Left ventricle myocardium superior (tissue), 1 donor: Measurements from ENCODE around the gene FHIT. TPM values are rescaled to one million over a fixed set of nuclear protein-coding genes. Genes with fewer than 3 reads are reported as not detected.

ENCODE experiments used
- ATAC-seq: fragments of 200-7000 bp; cut with Tn5 transposase; one replicate; pipeline ENCODE4 v1.9.1; 2020; ENCODE audit warnings: mild to moderate bottlenecking, moderate library complexity
- DNase-seq: peaks from one replicate; pipeline ENCODE4 v3.0.0-alpha.2; 2020
- intact Hi-C: fragments of 100-400 bp; cut with micrococcal nuclease; formaldehyde crosslinking; loops from one replicate; pipeline ENCODE4 v1.11.0; 2022
- total RNA-seq: library from RNA; stranded (reverse); fragmentation: NEBNext Ultra II Directional; extraction: Animal tissue kit (Norgen Biotek cat#: 25700); gene quantifications from one replicate; pipeline ENCODE4 v1.2.1, GENCODE V29; 2021
- donor health status: DM: no; HTN: yes; CAD: no; lungs with severe emphysema.

Gene FHIT
- total RNA-seq, 1 donor from 2014 or later: 18.2 TPM

GRCh38 chr3:60972599-60972998, 278.7 kb downstream of the FHIT start:
- no peak for ATAC-seq
- intact Hi-C loops: no loop called here
- no peak for DNase-seq

GRCh38 chr3:60970850-60971249, 280.4 kb downstream of the FHIT start:
- ATAC-seq (no peak), DNase-seq (no peak)
- intact Hi-C loops: no loop called here

- no peak for ATAC-seq
- no peak for DNase-seq
- intact Hi-C loops: no loop called here
These were observed 284.1 kb downstream of the FHIT start for GRCh38 chr3:60967141-60967540.

GRCh38 chr3:60957541-60957940, 293.7 kb downstream of the FHIT start:
- intact Hi-C loops: no loop called here
- DNase-seq: no peak
- ATAC-seq: no peak

GRCh38 chr3:60956729-60957128, 294.5 kb downstream of the FHIT start:
- intact Hi-C loops: no loop called here
- DNase-seq (no peak), ATAC-seq (no peak)

- intact Hi-C loops: no loop called here
- no peak for ATAC-seq
- DNase-seq: no peak
These were observed 296.2 kb downstream of the FHIT start for GRCh38 chr3:60955034-60955433.

GRCh38 chr3:60954048-60954447, 297.2 kb downstream of the FHIT start:
- DNase-seq: no peak
- ATAC-seq: no peak
- intact Hi-C loops: no loop called here

GRCh38 chr3:60953351-60953750, 297.9 kb downstream of the FHIT start:
- ATAC-seq: no peak
- intact Hi-C loops: no loop called here
- DNase-seq: no peak

GRCh38 chr3:60952055-60952454, 299.2 kb downstream of the FHIT start:
- intact Hi-C loops: no loop called here
- DNase-seq: no peak
- no peak for ATAC-seq

GRCh38 chr3:60949146-60949545, 302.1 kb downstream of the FHIT start:
- DNase-seq: no peak
- no peak for ATAC-seq
- intact Hi-C loops: no loop called here

- ATAC-seq (no peak), DNase-seq (no peak)
- intact Hi-C loops: no loop called here
These were observed 302.8 kb downstream of the FHIT start for GRCh38 chr3:60948488-60948887.

GRCh38 chr3:60935709-60936108, 315.5 kb downstream of the FHIT start:
- ATAC-seq (no peak), DNase-seq (no peak)
- intact Hi-C loops: no loop called here

GRCh38 chr3:60933824-60934223, 317.4 kb downstream of the FHIT start:
- intact Hi-C loops: no loop called here
- ATAC-seq (no peak), DNase-seq (no peak)

GRCh38 chr3:60932643-60933042, 318.6 kb downstream of the FHIT start:
- DNase-seq (no peak), ATAC-seq (no peak)
- intact Hi-C loops: no loop called here

- ATAC-seq: no peak
- no peak for DNase-seq
- intact Hi-C loops: no loop called here
These were observed 319.1 kb downstream of the FHIT start for GRCh38 chr3:60932170-60932569.

- ATAC-seq: no peak
- DNase-seq: no peak
- intact Hi-C loops: no loop called here
These were observed 319.8 kb downstream of the FHIT start for GRCh38 chr3:60931452-60931851.

GRCh38 chr3:60920519-60920918, 330.7 kb downstream of the FHIT start:
- ATAC-seq (no peak), DNase-seq (no peak)
- intact Hi-C loops: no loop called here

- DNase-seq (no peak), ATAC-seq (no peak)
- intact Hi-C loops: no loop called here
These were observed 332.0 kb downstream of the FHIT start for GRCh38 chr3:60919296-60919695.

GRCh38 chr3:60917141-60917540, 334.1 kb downstream of the FHIT start:
- intact Hi-C loops: no loop called here
- DNase-seq (peak; percentile 57), ATAC-seq (no peak)

- DNase-seq: no peak
- intact Hi-C loops: no loop called here
- ATAC-seq: no peak
These were observed 334.7 kb downstream of the FHIT start for GRCh38 chr3:60916546-60916945.

- ATAC-seq: no peak
These were observed 337.8 kb downstream of the FHIT start for GRCh38 chr3:60913474-60913873.

GRCh38 chr3:60912876-60913275, 338.4 kb downstream of the FHIT start:
- intact Hi-C loops: no loop called here
- ATAC-seq (no peak), DNase-seq (no peak)

More at GRCh38 chr3:60913474-60913873, 337.8 kb downstream of the FHIT start:
- intact Hi-C loops: no loop called here
- no peak for DNase-seq
